NCI-H345 treated with DMSO at 0.1 percent for 48 hours (cell line): Measurements from ENCODE around the gene TMEM186.
"Not testable (repeated sequence)": the region's sequence is repeated elsewhere in the genome, so short reads cannot be mapped to it uniquely, and the experiment has no call there.

ENCODE experiments used
- DNase-seq: peaks from one replicate; lab custom pipeline; 2025; ENCODE audit not compliant: unreplicated experiment; lab: John Stamatoyannopoulos, UW

The TMEM186 gene

GRCh38 chr16:8797364-8798173 lies at the start of gene TMEM186, which contains the start of gene PMM2:
Gene TMEM186, minus strand, starts transcription at chr16:8797639. Its CDS starts 25 bp downstream, at chr16:8797614.
Gene PMM2, plus strand, starts transcription at chr16:8797839. Its CDS starts 44 bp downstream, at chr16:8797883.
- peak; percentile 96 for DNase-seq

- no peak for DNase-seq
These were observed 49.7 kb upstream of the TMEM186 start for GRCh38 chr16:8847145-8847544.

- no peak for DNase-seq
These were observed 49.0 kb upstream of the TMEM186 start for GRCh38 chr16:8846401-8846932.

GRCh38 chr16:8845699-8846298 lies 48.4 kb upstream of the TMEM186 start:
- DNase-seq = no peak

- not testable (repeated sequence) for DNase-seq
These were observed 45.9 kb upstream of the TMEM186 start for GRCh38 chr16:8843296-8843695.

- not testable (repeated sequence) for DNase-seq
These were observed 44.6 kb upstream of the TMEM186 start for GRCh38 chr16:8842016-8842415.

- not testable (repeated sequence) for DNase-seq
These were observed 40.2 kb upstream of the TMEM186 start for GRCh38 chr16:8837594-8837993.

- DNase-seq = not testable (repeated sequence)
These were observed 39.4 kb upstream of the TMEM186 start for GRCh38 chr16:8836797-8837196.

GRCh38 chr16:8832717-8833105 lies 35.3 kb upstream of the TMEM186 start:
- DNase-seq = no peak

- no peak for DNase-seq
These were observed 34.7 kb upstream of the TMEM186 start for GRCh38 chr16:8831871-8832716.

- no peak for DNase-seq
These were observed 34.0 kb upstream of the TMEM186 start for GRCh38 chr16:8831450-8831849.

- no peak for DNase-seq
These were observed 31.2 kb upstream of the TMEM186 start for GRCh38 chr16:8828541-8829165.

- DNase-seq = no peak
These were observed 28.9 kb upstream of the TMEM186 start for GRCh38 chr16:8826278-8826879.

GRCh38 chr16:8822403-8822802 lies 25.0 kb upstream of the TMEM186 start:
- no peak for DNase-seq

- DNase-seq = no peak
These were observed 22.1 kb upstream of the TMEM186 start for GRCh38 chr16:8819411-8820034.

GRCh38 chr16:8818504-8819270 lies 21.2 kb upstream of the TMEM186 start:
- no peak for DNase-seq

- no peak for DNase-seq
These were observed 19.7 kb upstream of the TMEM186 start for GRCh38 chr16:8816967-8817655.

GRCh38 chr16:8814095-8814806 lies 16.8 kb upstream of the TMEM186 start:
- no peak for DNase-seq
